ENCODE data around the gene PCYT1A. TPM values are rescaled to one million over a fixed set of nuclear protein-coding genes. Genes with fewer than 3 reads are reported as not detected.

The PCYT1A gene
- total RNA-seq, 2 donors from 2014 or later: 64.7 to 102 TPM

DNA sequence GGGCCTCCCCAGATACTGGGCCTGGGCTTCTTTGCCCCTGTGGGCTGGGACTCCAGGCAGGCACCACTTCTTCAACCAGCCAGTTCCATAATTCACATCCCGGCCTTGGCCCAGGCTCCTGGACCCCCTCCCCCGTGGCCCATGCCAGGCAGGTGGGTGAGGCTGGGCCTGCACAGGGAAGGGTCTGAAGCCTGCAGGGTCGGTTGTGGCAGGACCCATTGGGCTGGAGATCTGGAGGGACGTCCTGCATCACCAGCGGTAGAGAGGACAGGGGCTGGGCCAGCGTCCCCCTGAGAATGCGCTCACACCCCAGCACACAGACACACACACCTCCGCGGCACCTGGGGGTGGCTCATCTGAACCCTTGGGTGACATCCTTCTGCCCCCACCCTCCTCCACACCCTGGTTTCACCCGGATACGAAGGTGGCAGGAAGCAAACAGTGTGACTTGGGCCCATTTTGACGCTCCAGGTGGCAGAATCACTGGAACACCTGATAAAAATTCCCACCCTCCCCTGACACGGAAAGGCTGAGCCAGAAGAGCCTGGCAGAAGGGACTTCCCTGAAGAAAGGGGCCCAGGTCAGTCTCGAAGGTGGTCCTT lies 91.8 kb downstream of the PCYT1A start:
- H3K27ac ChIP-seq: no peak overlapping the region
- DNase-seq (ENCODE audit: low spot score) (no peak), ATAC-seq (ENCODE audit: insufficient number of reproducible peaks, low FRiP score, low read depth) (no peak)
- TF ChIP-seq, protein P1, sequence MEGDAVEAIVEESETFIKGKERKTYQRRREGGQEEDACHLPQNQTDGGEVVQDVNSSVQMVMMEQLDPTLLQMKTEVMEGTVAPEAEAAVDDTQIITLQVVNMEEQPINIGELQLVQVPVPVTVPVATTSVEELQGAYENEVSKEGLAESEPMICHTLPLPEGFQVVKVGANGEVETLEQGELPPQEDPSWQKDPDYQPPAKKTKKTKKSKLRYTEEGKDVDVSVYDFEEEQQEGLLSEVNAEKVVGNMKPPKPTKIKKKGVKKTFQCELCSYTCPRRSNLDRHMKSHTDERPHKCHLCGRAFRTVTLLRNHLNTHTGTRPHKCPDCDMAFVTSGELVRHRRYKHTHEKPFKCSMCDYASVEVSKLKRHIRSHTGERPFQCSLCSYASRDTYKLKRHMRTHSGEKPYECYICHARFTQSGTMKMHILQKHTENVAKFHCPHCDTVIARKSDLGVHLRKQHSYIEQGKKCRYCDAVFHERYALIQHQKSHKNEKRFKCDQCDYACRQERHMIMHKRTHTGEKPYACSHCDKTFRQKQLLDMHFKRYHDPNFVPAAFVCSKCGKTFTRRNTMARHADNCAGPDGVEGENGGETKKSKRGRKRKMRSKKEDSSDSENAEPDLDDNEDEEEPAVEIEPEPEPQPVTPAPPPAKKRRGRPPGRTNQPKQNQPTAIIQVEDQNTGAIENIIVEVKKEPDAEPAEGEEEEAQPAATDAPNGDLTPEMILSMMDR (IDR thresholded peaks at IDR 0.05): no peak
- no peaks in the 10 kb centered on the region for H3K9me3 ChIP-seq
- no peaks in the 10 kb centered on the region for H3K27me3 ChIP-seq (replicated peaks; ENCODE audit: insufficient read depth)
- no peaks in the 10 kb centered on the region for H3K36me3 ChIP-seq
- no peak overlapping the region for H3K4me3 ChIP-seq
- no peaks in the 10 kb centered on the region for H3K4me1 ChIP-seq (ENCODE audit: control insufficient read depth in 1 of 2, low read depth in 2 of 2)

DNA sequence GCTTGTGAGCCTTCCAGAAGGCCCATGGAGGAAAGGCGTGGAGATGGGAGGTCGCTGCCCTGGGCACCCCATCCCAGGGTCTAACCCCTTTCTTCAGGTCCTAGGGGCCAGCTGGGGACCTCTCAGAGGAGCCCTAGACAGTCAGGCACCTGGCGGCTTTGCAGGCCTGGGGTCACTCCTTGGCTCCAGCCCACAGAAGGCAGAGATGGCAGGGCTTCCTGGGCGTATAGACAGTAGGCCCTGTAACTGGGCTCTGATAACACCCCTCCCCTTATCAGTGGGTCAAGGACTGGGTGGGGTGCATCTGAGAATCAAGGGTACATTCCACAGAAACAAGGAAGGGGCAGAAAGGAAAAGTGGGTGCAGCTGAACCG lies 93.0 kb downstream of the PCYT1A start:
- no peak for DNase-seq (ENCODE audit: low spot score)
- no peaks in the 10 kb centered on the region for H3K36me3 ChIP-seq
- no peak for ATAC-seq (ENCODE audit: insufficient number of reproducible peaks, low FRiP score, low read depth)
- H3K27ac ChIP-seq: no peak overlapping the region
- H3K4me3 ChIP-seq: no peak overlapping the region
- TF ChIP-seq, protein P1 (IDR thresholded peaks at IDR 0.05): no peak
- H3K9me3 ChIP-seq: no peaks in the 10 kb centered on the region
- H3K4me1 ChIP-seq (ENCODE audit: control insufficient read depth in 1 of 2, low read depth in 2 of 2): no peaks in the 10 kb centered on the region
- H3K27me3 ChIP-seq (replicated peaks; ENCODE audit: insufficient read depth): no peaks in the 10 kb centered on the region

DNA sequence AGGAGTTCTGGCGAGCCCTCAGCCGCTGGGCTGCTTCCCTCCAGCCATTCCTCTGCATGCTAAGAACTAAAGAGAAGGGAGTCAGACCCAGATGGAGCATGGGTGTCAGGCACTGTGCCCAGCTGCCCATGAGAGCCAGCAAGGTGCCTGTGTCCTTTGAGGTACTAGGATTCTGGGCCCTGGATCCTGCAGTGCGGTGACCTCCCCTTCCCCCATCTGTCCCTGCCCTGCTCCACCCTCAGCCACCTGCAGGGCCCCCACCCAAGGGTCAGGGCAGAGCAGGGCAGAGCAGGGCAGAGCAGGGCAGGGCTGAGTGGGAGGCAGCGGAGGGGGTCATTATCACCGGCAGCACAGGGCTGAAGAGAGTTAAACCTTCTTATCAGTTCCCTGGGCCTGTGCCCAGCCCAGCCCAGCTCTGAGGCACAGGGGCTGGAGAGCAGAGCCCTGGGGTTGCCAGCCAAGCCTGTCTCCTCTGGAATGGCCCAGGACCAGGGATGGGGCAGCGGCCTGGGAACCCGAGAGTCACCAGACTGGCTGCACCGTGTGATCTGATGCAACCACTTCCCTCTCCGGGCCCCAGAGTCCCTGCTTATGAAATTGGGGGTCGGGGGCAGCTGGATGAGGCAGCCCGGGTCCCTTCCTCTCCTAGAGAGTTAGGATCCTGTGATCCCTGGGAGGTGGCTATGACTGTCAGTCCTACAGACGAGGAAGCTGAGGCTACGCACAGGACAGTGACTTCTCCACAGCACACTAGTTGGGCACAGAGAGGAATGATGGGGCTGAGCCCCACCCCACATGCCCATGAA lies 93.6 kb downstream of the PCYT1A start:
- no peak for DNase-seq (ENCODE audit: low spot score)
- TF ChIP-seq, protein P1 (IDR thresholded peaks at IDR 0.05): no peak
- ATAC-seq (ENCODE audit: insufficient number of reproducible peaks, low FRiP score, low read depth): no peak
- Histone ChIP-seq H3K4me3 (no peak overlapping the region), H3K27ac (no peak overlapping the region), H3K9me3 (no peaks in the 10 kb centered on the region), H3K4me1 (ENCODE audit: control insufficient read depth in 1 of 2, low read depth in 2 of 2) (no peaks in the 10 kb centered on the region), H3K36me3 (no peaks in the 10 kb centered on the region), H3K27me3 (replicated peaks; ENCODE audit: insufficient read depth) (no peaks in the 10 kb centered on the region)

DNA sequence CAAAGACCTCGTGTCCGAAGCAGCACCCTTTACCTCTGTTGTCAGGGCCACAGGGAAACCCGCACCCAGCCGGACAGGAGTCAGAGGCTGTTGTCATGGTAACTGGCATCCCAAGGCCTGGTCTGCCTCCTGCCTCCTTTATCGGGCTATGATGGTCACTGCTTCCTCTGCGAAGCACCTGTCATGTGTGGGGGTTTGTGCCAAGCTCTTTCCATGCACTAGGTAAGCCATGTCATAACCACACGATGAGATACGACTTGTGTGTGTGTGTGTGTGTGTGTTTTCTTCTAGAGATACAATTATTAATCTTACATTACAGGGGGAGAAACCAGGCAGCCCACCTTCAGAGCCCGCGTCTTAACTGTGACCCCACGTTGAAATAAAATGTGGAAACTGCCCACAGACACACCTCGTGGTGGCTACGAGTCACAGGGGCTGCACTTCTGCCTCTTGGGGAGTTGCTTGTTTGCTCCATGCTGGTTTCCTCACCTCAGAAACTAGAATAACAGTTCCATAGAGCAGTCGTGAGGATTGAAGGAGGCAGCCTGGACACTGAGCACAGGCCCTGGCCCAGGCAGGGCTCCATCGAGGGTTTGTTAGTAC lies 94.3 kb downstream of the PCYT1A start:
- no peak for DNase-seq (ENCODE audit: low spot score)
- Histone ChIP-seq H3K9me3 (no peaks in the 10 kb centered on the region), H3K4me3 (no peak overlapping the region), H3K4me1 (ENCODE audit: control insufficient read depth in 1 of 2, low read depth in 2 of 2) (no peaks in the 10 kb centered on the region), H3K27ac (no peak overlapping the region), H3K27me3 (replicated peaks; ENCODE audit: insufficient read depth) (no peaks in the 10 kb centered on the region), H3K36me3 (no peaks in the 10 kb centered on the region)
- ATAC-seq (ENCODE audit: insufficient number of reproducible peaks, low FRiP score, low read depth): no peak
- TF ChIP-seq, protein P1 (IDR thresholded peaks at IDR 0.05): no peak

DNA sequence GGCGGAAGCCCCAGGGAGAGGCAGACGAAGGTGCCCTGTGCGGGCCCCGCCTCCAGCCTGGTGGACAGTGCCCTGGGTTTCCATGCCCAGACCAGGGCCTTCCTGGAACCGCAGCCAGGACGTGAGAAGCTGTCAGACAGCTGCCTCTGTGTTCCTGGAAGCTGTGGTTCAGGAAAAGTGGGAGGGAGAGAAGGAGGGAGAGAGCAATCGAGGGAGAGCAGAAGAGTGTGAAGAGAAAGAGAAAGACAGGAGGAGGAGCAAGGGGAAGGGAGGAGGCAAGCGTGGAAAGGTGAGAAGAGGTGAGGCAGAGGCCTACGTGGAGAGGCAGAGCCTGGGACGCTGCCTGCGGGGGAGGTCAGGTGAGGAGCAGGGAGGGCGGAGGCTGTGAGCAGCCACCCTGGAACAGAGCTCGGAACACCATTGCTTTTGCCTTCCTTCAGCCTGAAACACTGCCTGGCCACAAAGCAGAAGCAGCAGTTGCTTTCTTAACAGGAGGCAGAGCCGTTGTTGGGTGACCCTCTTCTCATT lies 94.9 kb downstream of the PCYT1A start:
- Histone ChIP-seq H3K27me3 (replicated peaks; ENCODE audit: insufficient read depth) (no peaks in the 10 kb centered on the region), H3K9me3 (no peaks in the 10 kb centered on the region), H3K4me3 (no peak overlapping the region), H3K4me1 (ENCODE audit: control insufficient read depth in 1 of 2, low read depth in 2 of 2) (no peaks in the 10 kb centered on the region), H3K36me3 (no peaks in the 10 kb centered on the region), H3K27ac (peak overlapping the region in 1 of 2 donors; percentile 12)
- DNase-seq (ENCODE audit: low spot score) (no peak), ATAC-seq (ENCODE audit: insufficient number of reproducible peaks, low FRiP score, low read depth) (no peak)
- TF ChIP-seq, protein P1 (IDR thresholded peaks at IDR 0.05): no peak
